Measurements from ENCODE around the gene PHLDB2. TPM values are rescaled to one million over a fixed set of nuclear protein-coding genes. Genes with fewer than 3 reads are reported as not detected.

Gene PHLDB2
- total and polyA plus RNA-seq, 2 of the 8 experiments (the other 6 are each of a cell fraction or from before 2014, with no cell fraction given): 5.8 to 22.6 TPM

DNA sequence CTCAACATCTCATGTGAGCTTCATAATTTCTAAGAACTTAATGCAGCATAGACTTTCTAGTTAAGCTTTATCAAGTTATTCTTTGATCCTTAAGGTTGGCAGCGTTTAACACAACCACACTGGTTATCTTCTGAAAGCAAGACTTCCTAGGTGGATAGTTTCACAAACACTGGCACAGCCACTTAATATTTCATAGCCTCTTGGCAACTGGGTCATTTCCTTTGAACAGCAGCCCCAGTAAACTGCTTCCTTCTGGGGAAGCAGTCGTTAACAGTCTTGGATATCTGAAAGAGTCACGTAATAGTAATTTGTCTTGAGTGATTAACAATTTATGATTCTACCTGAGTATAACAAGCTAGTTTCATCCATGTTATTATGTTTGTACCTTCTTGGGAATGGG, 73.9 kb downstream of the PHLDB2 start (continued):
- TF ChIP-seq, protein P1, sequence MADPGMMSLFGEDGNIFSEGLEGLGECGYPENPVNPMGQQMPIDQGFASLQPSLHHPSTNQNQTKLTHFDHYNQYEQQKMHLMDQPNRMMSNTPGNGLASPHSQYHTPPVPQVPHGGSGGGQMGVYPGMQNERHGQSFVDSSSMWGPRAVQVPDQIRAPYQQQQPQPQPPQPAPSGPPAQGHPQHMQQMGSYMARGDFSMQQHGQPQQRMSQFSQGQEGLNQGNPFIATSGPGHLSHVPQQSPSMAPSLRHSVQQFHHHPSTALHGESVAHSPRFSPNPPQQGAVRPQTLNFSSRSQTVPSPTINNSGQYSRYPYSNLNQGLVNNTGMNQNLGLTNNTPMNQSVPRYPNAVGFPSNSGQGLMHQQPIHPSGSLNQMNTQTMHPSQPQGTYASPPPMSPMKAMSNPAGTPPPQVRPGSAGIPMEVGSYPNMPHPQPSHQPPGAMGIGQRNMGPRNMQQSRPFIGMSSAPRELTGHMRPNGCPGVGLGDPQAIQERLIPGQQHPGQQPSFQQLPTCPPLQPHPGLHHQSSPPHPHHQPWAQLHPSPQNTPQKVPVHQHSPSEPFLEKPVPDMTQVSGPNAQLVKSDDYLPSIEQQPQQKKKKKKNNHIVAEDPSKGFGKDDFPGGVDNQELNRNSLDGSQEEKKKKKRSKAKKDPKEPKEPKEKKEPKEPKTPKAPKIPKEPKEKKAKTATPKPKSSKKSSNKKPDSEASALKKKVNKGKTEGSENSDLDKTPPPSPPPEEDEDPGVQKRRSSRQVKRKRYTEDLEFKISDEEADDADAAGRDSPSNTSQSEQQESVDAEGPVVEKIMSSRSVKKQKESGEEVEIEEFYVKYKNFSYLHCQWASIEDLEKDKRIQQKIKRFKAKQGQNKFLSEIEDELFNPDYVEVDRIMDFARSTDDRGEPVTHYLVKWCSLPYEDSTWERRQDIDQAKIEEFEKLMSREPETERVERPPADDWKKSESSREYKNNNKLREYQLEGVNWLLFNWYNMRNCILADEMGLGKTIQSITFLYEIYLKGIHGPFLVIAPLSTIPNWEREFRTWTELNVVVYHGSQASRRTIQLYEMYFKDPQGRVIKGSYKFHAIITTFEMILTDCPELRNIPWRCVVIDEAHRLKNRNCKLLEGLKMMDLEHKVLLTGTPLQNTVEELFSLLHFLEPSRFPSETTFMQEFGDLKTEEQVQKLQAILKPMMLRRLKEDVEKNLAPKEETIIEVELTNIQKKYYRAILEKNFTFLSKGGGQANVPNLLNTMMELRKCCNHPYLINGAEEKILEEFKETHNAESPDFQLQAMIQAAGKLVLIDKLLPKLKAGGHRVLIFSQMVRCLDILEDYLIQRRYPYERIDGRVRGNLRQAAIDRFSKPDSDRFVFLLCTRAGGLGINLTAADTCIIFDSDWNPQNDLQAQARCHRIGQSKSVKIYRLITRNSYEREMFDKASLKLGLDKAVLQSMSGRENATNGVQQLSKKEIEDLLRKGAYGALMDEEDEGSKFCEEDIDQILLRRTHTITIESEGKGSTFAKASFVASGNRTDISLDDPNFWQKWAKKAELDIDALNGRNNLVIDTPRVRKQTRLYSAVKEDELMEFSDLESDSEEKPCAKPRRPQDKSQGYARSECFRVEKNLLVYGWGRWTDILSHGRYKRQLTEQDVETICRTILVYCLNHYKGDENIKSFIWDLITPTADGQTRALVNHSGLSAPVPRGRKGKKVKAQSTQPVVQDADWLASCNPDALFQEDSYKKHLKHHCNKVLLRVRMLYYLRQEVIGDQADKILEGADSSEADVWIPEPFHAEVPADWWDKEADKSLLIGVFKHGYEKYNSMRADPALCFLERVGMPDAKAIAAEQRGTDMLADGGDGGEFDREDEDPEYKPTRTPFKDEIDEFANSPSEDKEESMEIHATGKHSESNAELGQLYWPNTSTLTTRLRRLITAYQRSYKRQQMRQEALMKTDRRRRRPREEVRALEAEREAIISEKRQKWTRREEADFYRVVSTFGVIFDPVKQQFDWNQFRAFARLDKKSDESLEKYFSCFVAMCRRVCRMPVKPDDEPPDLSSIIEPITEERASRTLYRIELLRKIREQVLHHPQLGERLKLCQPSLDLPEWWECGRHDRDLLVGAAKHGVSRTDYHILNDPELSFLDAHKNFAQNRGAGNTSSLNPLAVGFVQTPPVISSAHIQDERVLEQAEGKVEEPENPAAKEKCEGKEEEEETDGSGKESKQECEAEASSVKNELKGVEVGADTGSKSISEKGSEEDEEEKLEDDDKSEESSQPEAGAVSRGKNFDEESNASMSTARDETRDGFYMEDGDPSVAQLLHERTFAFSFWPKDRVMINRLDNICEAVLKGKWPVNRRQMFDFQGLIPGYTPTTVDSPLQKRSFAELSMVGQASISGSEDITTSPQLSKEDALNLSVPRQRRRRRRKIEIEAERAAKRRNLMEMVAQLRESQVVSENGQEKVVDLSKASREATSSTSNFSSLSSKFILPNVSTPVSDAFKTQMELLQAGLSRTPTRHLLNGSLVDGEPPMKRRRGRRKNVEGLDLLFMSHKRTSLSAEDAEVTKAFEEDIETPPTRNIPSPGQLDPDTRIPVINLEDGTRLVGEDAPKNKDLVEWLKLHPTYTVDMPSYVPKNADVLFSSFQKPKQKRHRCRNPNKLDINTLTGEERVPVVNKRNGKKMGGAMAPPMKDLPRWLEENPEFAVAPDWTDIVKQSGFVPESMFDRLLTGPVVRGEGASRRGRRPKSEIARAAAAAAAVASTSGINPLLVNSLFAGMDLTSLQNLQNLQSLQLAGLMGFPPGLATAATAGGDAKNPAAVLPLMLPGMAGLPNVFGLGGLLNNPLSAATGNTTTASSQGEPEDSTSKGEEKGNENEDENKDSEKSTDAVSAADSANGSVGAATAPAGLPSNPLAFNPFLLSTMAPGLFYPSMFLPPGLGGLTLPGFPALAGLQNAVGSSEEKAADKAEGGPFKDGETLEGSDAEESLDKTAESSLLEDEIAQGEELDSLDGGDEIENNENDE (IDR thresholded peaks at IDR 0.05; ENCODE audit: insufficient replicate concordance, low read length): no peak
- no peak for TF ChIP-seq YY1 (IDR thresholded peaks at IDR 0.05; ENCODE audit: low read depth, low read length)
- no peak for TF ChIP-seq CREB1 (IDR thresholded peaks at IDR 0.05)
- TF ChIP-seq ZNF274 (IDR thresholded peaks at IDR 0.05; ENCODE audit: borderline replicate concordance, extremely low read depth, low read length): no peak
- TF ChIP-seq, protein P2, sequence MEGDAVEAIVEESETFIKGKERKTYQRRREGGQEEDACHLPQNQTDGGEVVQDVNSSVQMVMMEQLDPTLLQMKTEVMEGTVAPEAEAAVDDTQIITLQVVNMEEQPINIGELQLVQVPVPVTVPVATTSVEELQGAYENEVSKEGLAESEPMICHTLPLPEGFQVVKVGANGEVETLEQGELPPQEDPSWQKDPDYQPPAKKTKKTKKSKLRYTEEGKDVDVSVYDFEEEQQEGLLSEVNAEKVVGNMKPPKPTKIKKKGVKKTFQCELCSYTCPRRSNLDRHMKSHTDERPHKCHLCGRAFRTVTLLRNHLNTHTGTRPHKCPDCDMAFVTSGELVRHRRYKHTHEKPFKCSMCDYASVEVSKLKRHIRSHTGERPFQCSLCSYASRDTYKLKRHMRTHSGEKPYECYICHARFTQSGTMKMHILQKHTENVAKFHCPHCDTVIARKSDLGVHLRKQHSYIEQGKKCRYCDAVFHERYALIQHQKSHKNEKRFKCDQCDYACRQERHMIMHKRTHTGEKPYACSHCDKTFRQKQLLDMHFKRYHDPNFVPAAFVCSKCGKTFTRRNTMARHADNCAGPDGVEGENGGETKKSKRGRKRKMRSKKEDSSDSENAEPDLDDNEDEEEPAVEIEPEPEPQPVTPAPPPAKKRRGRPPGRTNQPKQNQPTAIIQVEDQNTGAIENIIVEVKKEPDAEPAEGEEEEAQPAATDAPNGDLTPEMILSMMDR (IDR thresholded peaks at IDR 0.05; ENCODE audit: control extremely low read depth in 1 of 3, insufficient read depth in 1 of 3, low read depth in 1 of 3, low read length in 3 of 3): no peak
- no peak for TF ChIP-seq CBX5 (IDR thresholded peaks at IDR 0.05; ENCODE audit: low read depth, low read length)
- no peak for TF ChIP-seq SIN3A (conservative IDR thresholded peaks at IDR 0.05 in 1 of 2, IDR thresholded peaks at IDR 0.05 in 1 of 2; ENCODE audit: low read depth in 1 of 2, low read length in 2 of 2)
- TF ChIP-seq, protein P3, sequence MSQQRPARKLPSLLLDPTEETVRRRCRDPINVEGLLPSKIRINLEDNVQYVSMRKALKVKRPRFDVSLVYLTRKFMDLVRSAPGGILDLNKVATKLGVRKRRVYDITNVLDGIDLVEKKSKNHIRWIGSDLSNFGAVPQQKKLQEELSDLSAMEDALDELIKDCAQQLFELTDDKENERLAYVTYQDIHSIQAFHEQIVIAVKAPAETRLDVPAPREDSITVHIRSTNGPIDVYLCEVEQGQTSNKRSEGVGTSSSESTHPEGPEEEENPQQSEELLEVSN (IDR thresholded peaks at IDR 0.05): no peak
- no peak for TF ChIP-seq TCF12 (IDR thresholded peaks at IDR 0.05; ENCODE audit: low read depth, low read length)

All from H1 (cell line).